D341Med (cell line): Measurements from ENCODE around the gene PRSS50.

Source experiments
- DNase-seq: peaks from one replicate; pipeline ENCODE4 v3.0.0; 2012; ENCODE audit warnings: low spot score

PRSS50 gene

DNA sequence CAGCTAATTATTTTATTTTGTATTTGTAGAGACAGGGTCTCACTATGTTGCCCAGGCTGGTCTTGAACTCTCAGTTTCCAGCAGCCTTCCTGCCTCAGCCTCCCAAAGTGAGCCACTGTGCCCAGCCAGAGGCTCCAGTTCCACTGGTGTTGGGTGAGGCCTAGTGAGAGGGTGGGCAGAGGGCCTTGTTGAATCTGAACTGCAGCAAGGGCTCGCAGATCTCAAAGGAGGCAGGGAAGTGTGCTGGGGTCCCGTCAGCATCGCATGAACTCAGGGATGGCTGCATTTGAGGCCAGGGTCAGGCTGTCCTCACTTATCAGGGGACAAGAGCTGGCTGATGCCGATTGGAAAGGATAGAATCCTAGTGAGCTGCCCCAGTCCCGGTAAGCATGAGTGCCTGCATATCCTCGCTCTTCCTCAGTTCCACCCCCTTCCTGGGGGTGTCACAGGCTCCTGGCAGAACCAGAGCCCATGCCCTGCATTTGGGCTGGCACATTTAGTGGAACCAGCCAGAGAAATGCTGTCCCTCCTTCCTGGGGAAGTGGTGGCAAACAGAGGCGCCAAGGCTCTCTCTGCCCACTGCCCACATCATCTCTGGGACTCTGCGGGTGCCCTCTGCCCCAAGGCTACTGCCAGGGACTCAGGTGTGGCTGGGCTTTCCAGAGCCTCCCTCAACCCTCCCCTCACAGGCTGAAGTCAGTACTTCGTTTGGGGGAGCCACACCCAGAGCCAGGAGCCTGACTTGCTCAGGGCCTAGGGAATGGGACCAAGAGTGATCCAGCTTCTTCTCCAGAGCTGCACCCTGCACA, 48.3 kb downstream of the PRSS50 start:
- DNase-seq: no peak

GRCh38 chr3:46668591-46668990, 49.1 kb downstream of the PRSS50 start:
- no peak for DNase-seq

GRCh38 chr3:46668116-46668515, 49.6 kb downstream of the PRSS50 start:
- no peak for DNase-seq

- DNase-seq: no peak
Measured at GRCh38 chr3:46667657-46668056, 50.0 kb downstream of the PRSS50 start.

- DNase-seq: no peak
Measured at GRCh38 chr3:46667061-46667621, 50.5 kb downstream of the PRSS50 start.

GRCh38 chr3:46666453-46666845, 51.2 kb downstream of the PRSS50 start:
- DNase-seq: no peak

GRCh38 chr3:46665763-46666452, 51.8 kb downstream of the PRSS50 start:
- DNase-seq: no peak

GRCh38 chr3:46664971-46665762, 52.5 kb downstream of the PRSS50 start:
- no peak for DNase-seq

GRCh38 chr3:46664188-46664970, 53.3 kb downstream of the PRSS50 start:
- peak; percentile 11 for DNase-seq

DNA sequence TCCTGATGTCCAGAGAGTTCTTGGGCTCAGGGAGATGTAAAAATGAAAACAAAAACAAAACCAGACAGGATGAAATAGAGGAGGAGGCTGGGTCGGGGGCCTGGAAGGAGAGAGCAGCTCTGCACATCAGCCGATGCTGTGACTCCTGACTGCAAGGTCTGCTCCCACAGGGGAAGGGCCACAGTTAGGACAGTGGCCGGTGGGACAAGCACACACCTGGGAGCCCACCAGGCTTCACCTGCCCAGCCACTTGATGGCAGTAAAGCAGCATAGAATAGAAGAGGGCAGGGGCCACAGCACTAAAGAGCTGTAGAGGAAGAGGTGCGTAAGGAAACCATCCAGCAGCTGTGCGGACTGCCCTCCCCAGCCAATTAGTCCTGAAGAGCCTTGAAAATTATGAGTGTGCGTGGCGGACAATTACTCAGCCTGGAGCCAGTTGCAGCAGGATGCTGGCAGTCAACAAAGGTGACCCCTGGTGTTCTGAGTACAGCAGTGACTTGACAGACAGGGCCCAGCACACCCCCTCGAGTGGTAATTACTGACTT, 54.0 kb downstream of the PRSS50 start:
- DNase-seq: peak; percentile 25

DNA sequence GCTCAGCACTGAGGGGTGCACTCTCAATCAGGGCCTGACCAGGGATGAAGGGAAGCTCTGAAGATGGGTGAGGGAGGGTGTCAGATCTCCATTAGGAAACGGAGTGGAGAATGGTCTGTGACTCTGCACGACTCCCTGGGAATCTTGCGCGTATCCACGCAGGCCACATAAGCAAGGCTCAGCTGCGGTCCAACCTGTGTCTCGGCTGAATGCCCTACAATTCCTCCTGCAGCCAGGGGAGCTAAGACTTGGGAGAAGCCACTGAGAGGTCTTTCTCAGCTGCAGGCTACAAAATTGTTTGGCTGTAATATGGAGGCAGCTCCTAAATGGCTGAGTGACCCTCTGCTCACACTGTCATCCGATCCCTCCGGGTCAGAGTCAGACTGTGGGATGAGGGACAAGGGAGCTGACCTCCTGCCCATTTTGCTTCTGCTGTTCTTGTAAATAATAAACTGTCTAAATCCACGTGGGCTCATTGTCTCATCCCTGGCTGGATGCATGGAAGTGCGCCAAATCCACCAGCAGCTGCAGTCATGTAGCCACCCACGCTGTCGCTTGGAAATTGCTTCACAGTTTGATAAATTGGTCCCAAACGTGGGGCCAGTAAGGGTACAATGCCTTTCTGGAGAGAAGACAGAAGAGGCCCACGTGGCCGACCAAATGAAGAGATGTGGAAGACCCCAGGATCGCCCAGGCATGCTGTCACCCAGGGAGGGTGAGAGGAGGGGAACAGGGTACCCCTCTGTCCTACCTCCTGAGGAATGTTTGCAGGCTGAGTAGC, 54.7 kb downstream of the PRSS50 start:
- no peak for DNase-seq
